Common myeloid progenitor, CD34-positive (primary cell): ENCODE results near the gene RAD51.

Experiments used
- CTCF ChIA-PET: fragments of 350-600 bp; sonication (Branson Sonifier 250); formaldehyde crosslinking; loops from one replicate; lab custom pipeline; 2021; ENCODE audit warnings: antibody characterized with exemption; lab: Charles Lee
- POLR2A ChIA-PET: fragments of 350-600 bp; sonication (Branson Sonifier 250); formaldehyde crosslinking; loops from one replicate; lab custom pipeline; 2021; ENCODE audit warnings: antibody characterized with exemption; lab: Charles Lee
- DNase-seq, 3 donors: peaks; one replicate each; pipeline versions ENCODE4 v3.0.0 to v3.0.0-alpha.2; 2013
- H3K27ac ChIP-seq, 2 experiments: 1 replicate in 1 of 2; 2 replicates in 1 of 2; pipeline ENCODE4 v1.7.0; 2013; ENCODE audit warnings: inconsistent platforms in 2 of 2, low read length in 2 of 2, mild to moderate bottlenecking in 2 of 2, low read depth in 1 of 2, moderate library complexity in 1 of 2; ENCODE audit not compliant: severe bottlenecking in 2 of 2, insufficient read depth in 1 of 2, poor library complexity in 1 of 2
- H3K27me3 ChIP-seq, 5 experiments: replicated peaks in 2 of 5; 1 replicate in 3 of 5; 2 replicates in 2 of 5; pipeline versions ENCODE4 v1.6.1 to v1.7.0; 2013; ENCODE audit warnings: low read length in 4 of 5, mild to moderate bottlenecking in 2 of 5, moderate library complexity in 2 of 5, inconsistent platforms in 1 of 5; ENCODE audit not compliant: insufficient read depth in 5 of 5, control insufficient read depth in 4 of 5
- H3K36me3 ChIP-seq, 4 experiments: 1 replicate in 2 of 4; 2 replicates in 2 of 4; pipeline versions ENCODE4 v1.6.1 to v1.7.0; 2013; ENCODE audit warnings: low read length in 3 of 4, control low read depth in 1 of 4, mild to moderate bottlenecking in 1 of 4; ENCODE audit not compliant: control insufficient read depth in 4 of 4, insufficient read depth in 4 of 4
- H3K4me1 ChIP-seq, 4 experiments: 1 replicate in 3 of 4; 2 replicates in 1 of 4; pipeline versions ENCODE4 v1.6.1 to v1.7.1; 2013; ENCODE audit warnings: low read length in 3 of 4, mild to moderate bottlenecking in 3 of 4, control low read depth in 1 of 4, inconsistent platforms in 1 of 4, moderate library complexity in 1 of 4; ENCODE audit not compliant: control insufficient read depth in 4 of 4, insufficient read depth in 4 of 4; ENCODE audit errors: control extremely low read depth in 1 of 4
- H3K4me3 ChIP-seq, 7 experiments: 1 replicate in 4 of 7; 2 replicates in 3 of 7; pipeline versions ENCODE4 v1.5.1 to v1.7.0; 2013; ENCODE audit warnings: mild to moderate bottlenecking in 7 of 7, low read length in 6 of 7, moderate library complexity in 6 of 7, inconsistent platforms in 2 of 7, low read depth in 2 of 7, control low read depth in 1 of 7; ENCODE audit not compliant: insufficient read depth in 4 of 7, control insufficient read depth in 1 of 7; ENCODE audit errors: extremely low read depth in 1 of 7
- H3K9me3 ChIP-seq, 5 experiments: 1 replicate in 4 of 5; 2 replicates in 1 of 5; pipeline versions ENCODE4 v1.6.1 to v1.7.1; 2013; ENCODE audit warnings: low read length in 4 of 5, mild to moderate bottlenecking in 2 of 5, inconsistent platforms in 1 of 5, low read depth in 1 of 5, moderate library complexity in 1 of 5; ENCODE audit not compliant: control insufficient read depth in 4 of 5, insufficient read depth in 2 of 5; ENCODE audit errors: control extremely low read depth in 1 of 5
- WGBS: methylation state at CpG from one replicate; pipeline ENCODE4 v1.1.5; 2013; ENCODE audit not compliant: insufficient coverage; 5-methylcytosine and 5-hydroxymethylcytosine counted together

RAD51 gene

GRCh38 chr15:40763801-40764628 lies 69.0 kb downstream of the RAD51 start, which contains the start of gene GCHFR:
TSS of gene GCHFR (plus strand) at chr15:40764068. CDS start at chr15:40764181, 113 bp downstream.
- under 1% methylated on average over 66 of the region's 75 CpGs for WGBS
- Histone ChIP-seq H3K9me3 (no peaks in the 10 kb centered on the region), H3K4me3 (peak within 1 kb of the TSS; percentile 47 to 81 (median 64)), H3K27ac (peak within 1 kb of the TSS in 1 of 2 experiments; percentile 57), H3K36me3 (peaks cover 0 to 25% (median 10%) of the 10 kb centered on the region in 4 experiments), H3K27me3 (no peaks in the 10 kb centered on the region), H3K4me1 (peaks cover 5 to 65% (median 48%) of the 10 kb centered on the region in 4 experiments)
- DNase-seq = peak in 2 of 3 donors; percentile 64 to 77
- CTCF ChIA-PET = interaction anchor here (1.1 to 14.6 kb wide), 4 partner anchors 13 to 21 kb away, joined by 3 to 123 read pairs (median 8); no protein-coding TSS in a partner anchor
- POLR2A ChIA-PET = no interaction called here

- Histone ChIP-seq H3K9me3 (no peaks in the 10 kb centered on the region), H3K27ac (peak overlapping the region in 1 of 2 experiments; percentile 57), H3K36me3 (peaks cover 0 to 25% (median 10%) of the 10 kb centered on the region in 4 experiments), H3K4me1 (peaks cover 5 to 72% (median 55%) of the 10 kb centered on the region in 4 experiments), H3K4me3 (peak overlapping the region in 6 of 7 experiments; percentile 30 to 81 (median 69)), H3K27me3 (no peaks in the 10 kb centered on the region)
- WGBS = 47% methylated on average over 8 of the region's 8 CpGs
- CTCF ChIA-PET = interaction anchor here (1.5 to 14.6 kb wide), 3 partner anchors 12 to 21 kb away, joined by 6 to 123 read pairs (median 9); no protein-coding TSS in a partner anchor
- no peak for DNase-seq
- POLR2A ChIA-PET = no interaction called here
Measured at GRCh38 chr15:40764629-40765103, 69.7 kb downstream of the RAD51 start.

GRCh38 chr15:40766194-40766815 lies 71.3 kb downstream of the RAD51 start:
- Histone ChIP-seq H3K4me1 (peaks cover 5 to 82% (median 71%) of the 10 kb centered on the region in 4 experiments), H3K9me3 (no peaks in the 10 kb centered on the region), H3K27ac (no peak overlapping the region), H3K27me3 (no peaks in the 10 kb centered on the region), H3K4me3 (no peak overlapping the region), H3K36me3 (peaks cover 0 to 31% (median 11%) of the 10 kb centered on the region in 4 experiments)
- no peak for DNase-seq
- ChIA-PET POLR2A (no interaction called here), CTCF (interaction anchor here (1.4 to 14.6 kb wide), 4 partner anchors 16 to 71 kb away, joined by 4 to 123 read pairs (median 8); partner anchors contain the start of gene RAD51)
- WGBS = 94% methylated on average over 7 of the region's 7 CpGs

- Histone ChIP-seq H3K27me3 (no peaks in the 10 kb centered on the region), H3K27ac (no peak overlapping the region), H3K4me1 (peaks cover 5 to 85% (median 73%) of the 10 kb centered on the region in 4 experiments), H3K9me3 (no peaks in the 10 kb centered on the region), H3K4me3 (no peak overlapping the region), H3K36me3 (peaks cover 0 to 35% (median 14%) of the 10 kb centered on the region in 4 experiments)
- POLR2A ChIA-PET = no interaction called here
- WGBS = 97% methylated on average over 25 of the region's 32 CpGs
- CTCF ChIA-PET = interaction anchor here (1.4 to 14.6 kb wide), 5 partner anchors 17 to 72 kb away, joined by 3 to 123 read pairs (median 6); partner anchors contain the start of gene RAD51
- no peak for DNase-seq
Measured at GRCh38 chr15:40766906-40767837, 72.2 kb downstream of the RAD51 start.

GRCh38 chr15:40767838-40768500 lies 73.0 kb downstream of the RAD51 start:
- Histone ChIP-seq H3K27ac (peak overlapping the region; percentile 16 to 65), H3K27me3 (no peaks in the 10 kb centered on the region), H3K36me3 (peaks cover 0 to 40% (median 17%) of the 10 kb centered on the region in 4 experiments), H3K9me3 (no peaks in the 10 kb centered on the region), H3K4me3 (peak overlapping the region in 1 of 7 experiments; percentile 63), H3K4me1 (peaks cover 5 to 80% (median 67%) of the 10 kb centered on the region in 4 experiments)
- DNase-seq = no peak
- POLR2A ChIA-PET = interaction anchor here (0.7 kb wide), 1 partner anchor 11 kb away, joined by 3 read pairs; no protein-coding TSS in a partner anchor
- WGBS = 95% methylated on average over 24 of the region's 29 CpGs
- CTCF ChIA-PET = interaction anchor here (1.2 to 14.6 kb wide), 6 partner anchors 11 to 73 kb away, joined by 3 to 123 read pairs (median 6); partner anchors contain the start of gene RAD51
